Measurements from ENCODE around the gene CFAP65.

The CFAP65 gene

GRCh38 chr2:219065484-219065883 lies 24.2 kb upstream of the CFAP65 start:
- no peak overlapping the region for H3K4me3 ChIP-seq (ENCODE audit: low read depth, low read length)
- TF ChIP-seq, protein P1, sequence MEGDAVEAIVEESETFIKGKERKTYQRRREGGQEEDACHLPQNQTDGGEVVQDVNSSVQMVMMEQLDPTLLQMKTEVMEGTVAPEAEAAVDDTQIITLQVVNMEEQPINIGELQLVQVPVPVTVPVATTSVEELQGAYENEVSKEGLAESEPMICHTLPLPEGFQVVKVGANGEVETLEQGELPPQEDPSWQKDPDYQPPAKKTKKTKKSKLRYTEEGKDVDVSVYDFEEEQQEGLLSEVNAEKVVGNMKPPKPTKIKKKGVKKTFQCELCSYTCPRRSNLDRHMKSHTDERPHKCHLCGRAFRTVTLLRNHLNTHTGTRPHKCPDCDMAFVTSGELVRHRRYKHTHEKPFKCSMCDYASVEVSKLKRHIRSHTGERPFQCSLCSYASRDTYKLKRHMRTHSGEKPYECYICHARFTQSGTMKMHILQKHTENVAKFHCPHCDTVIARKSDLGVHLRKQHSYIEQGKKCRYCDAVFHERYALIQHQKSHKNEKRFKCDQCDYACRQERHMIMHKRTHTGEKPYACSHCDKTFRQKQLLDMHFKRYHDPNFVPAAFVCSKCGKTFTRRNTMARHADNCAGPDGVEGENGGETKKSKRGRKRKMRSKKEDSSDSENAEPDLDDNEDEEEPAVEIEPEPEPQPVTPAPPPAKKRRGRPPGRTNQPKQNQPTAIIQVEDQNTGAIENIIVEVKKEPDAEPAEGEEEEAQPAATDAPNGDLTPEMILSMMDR (IDR thresholded peaks at IDR 0.05; ENCODE audit: low read depth, low read length), result no peak
- in situ Hi-C loops (cut with HindIII; ENCODE audit: low sequenced_read_pairs), result no loop called here
- DNase-seq (ENCODE audit: low read depth, low spot score), result no peak

- no peak overlapping the region for H3K4me3 ChIP-seq (ENCODE audit: low read depth, low read length)
- no peak for DNase-seq (ENCODE audit: low read depth, low spot score)
- in situ Hi-C loops (cut with HindIII; ENCODE audit: low sequenced_read_pairs), result no loop called here
- TF ChIP-seq, protein P1 (IDR thresholded peaks at IDR 0.05; ENCODE audit: low read depth, low read length), result no peak
Measured at GRCh38 chr2:219062081-219062480, 20.8 kb upstream of the CFAP65 start.

DNA sequence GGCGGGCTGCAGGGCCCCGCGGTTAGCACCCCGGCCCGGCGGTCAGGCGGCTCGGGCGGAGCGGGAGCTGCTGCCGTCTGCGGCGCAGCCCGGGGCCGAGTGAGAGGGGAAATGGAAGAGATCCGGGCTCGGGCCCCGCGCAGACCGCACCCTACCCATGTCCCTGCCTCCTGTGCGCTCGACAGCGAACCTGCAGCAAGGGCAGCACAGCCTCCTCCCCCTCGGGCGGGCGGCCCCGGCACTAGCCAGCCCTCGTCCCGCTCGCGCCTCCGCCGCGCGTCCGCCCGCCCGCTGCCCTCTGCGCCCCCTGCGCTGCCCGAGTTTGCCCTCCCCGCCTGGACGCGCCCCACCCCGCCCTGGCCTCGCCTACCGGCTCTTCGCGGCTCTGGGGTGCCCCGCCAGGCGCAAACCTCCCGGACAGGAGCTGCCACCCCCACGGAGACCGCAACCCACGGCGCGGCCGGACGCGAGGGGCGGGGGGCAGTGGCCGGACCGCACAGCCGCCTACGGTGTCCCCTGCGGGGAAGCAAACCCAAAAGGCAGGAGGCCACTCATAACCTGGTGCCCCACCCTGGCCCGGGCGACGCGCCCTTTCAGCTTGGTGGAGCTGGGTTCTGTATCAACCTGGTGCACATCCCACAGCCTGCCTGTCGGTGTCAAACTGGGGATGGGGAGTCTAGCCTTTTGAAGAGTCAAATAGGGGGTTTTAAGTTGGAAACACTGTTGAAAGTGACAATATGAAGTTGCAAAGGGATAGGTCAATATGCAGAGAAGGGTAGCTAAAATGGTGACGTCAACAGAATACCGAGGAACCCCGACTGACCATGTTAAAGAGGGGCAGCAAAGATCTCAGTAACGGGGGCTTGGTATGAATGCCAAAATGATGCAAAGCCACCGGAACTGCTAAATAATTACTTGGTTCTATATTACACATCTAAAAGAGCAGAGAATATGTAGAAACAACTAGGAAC lies 19.8 kb upstream of the CFAP65 start, which contains the start of gene IHH:
Gene IHH (minus strand): TSS at position 101 of the 971 bp plus-strand sequence. CDS start 454 bp downstream, outside the sequence.
- DNase-seq (ENCODE audit: low read depth, low spot score), result no peak
- no peak within 1 kb of the TSS for H3K4me3 ChIP-seq (ENCODE audit: low read depth, low read length)
- in situ Hi-C loops (cut with HindIII; ENCODE audit: low sequenced_read_pairs), result no loop called here
- TF ChIP-seq, protein P1 (IDR thresholded peaks at IDR 0.05; ENCODE audit: low read depth, low read length), result no peak

- DNase-seq (ENCODE audit: low read depth, low spot score), result no peak
- in situ Hi-C loops (cut with HindIII; ENCODE audit: low sequenced_read_pairs), result no loop called here
- H3K4me3 ChIP-seq (ENCODE audit: low read depth, low read length), result no peak overlapping the region
- TF ChIP-seq, protein P1 (IDR thresholded peaks at IDR 0.05; ENCODE audit: low read depth, low read length), result no peak
Measured at GRCh38 chr2:219059725-219060682, 18.7 kb upstream of the CFAP65 start.

- in situ Hi-C loops (cut with HindIII; ENCODE audit: low sequenced_read_pairs), result no loop called here
- DNase-seq (ENCODE audit: low read depth, low spot score), result no peak
- peak overlapping the region; percentile 1 for H3K4me3 ChIP-seq (ENCODE audit: low read depth, low read length)
- TF ChIP-seq, protein P1 (IDR thresholded peaks at IDR 0.05; ENCODE audit: low read depth, low read length), result no peak
Measured at GRCh38 chr2:219059375-219059724, 18.0 kb upstream of the CFAP65 start.

All from astrocyte of the spinal cord (primary cell).